Urinary bladder (tissue), 4 donors: Measurements from ENCODE around the gene CLPSL2. TPM values are rescaled to one million over a fixed set of nuclear protein-coding genes. Genes with fewer than 3 reads are reported as not detected.

Source experiments
- DNase-seq: peaks from one replicate; pipeline ENCODE4 v3.0.0-alpha.2; 2015; ENCODE audit errors: extremely low spot score
- H3K27ac ChIP-seq: one replicate; pipeline ENCODE4 v1.5.1; 2013; ENCODE audit warnings: low read depth, mild to moderate bottlenecking, moderate library complexity
- H3K36me3 ChIP-seq: one replicate; pipeline ENCODE4 v1.6.1; 2013; ENCODE audit warnings: mild to moderate bottlenecking, moderate library complexity; ENCODE audit not compliant: insufficient read depth
- H3K4me1 ChIP-seq: one replicate; pipeline ENCODE4 v1.6.1; 2013; ENCODE audit warnings: mild to moderate bottlenecking, moderate library complexity; ENCODE audit not compliant: insufficient read depth
- H3K4me3 ChIP-seq: one replicate; pipeline ENCODE4 v1.5.1; 2013; ENCODE audit warnings: low read depth, low read length
- WGBS: extraction: QIAGEN DNeasy Blood & Tissue Kit; methylation state at CpG from one replicate; pipeline ENCODE4 v1.1.7; 2013; 5-methylcytosine and 5-hydroxymethylcytosine counted together
- polyA plus RNA-seq: library from polyadenylated mRNA; stranded (reverse); fragments of 200-250 nt; gene quantifications from one replicate; pipeline ENCODE4 v1.2.3, GENCODE V29; 2013
- total RNA-seq: library from RNA; depleted of rRNA; stranded (reverse); fragments of >200 nt; gene quantifications from one replicate; pipeline ENCODE4 v1.2.3, GENCODE V29; 2014
- donor health status: healthy with polysubstance abuse.
- donor health status: healthy.

CLPSL2 gene
- total and polyA plus RNA-seq, 2 donors = not detected

DNA sequence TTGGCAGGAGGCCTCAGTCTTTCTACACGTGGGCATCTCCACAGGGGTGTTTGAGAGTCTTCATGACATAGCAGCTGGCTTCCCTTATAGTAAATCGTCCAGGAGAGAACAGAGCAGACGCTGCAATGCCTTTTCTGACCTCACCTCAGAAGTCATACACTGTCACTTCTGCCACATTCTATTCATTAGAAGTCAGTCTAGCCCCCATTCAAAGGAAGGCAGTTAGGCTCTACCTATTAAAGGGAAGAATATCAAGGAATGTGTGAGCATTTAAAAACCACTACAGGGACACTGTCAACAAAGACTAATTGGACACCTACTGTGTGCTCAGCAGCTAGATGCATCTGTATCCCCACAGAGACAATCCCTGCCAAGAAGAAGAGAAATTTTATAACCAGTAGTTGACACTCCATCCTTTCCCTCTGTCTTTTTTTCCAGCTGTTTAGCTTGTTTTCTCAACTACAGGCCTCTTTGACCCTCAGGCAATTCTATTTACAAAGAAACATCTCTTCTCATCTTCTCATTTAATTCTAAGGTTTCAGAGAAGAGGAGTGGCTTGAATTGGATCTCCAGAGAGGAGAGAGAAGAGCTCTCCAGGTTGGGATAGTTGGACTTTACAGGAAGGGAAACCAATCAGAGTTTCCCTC lies 21.0 kb upstream of the CLPSL2 start:
- Histone ChIP-seq H3K4me1 (no peaks in the 10 kb centered on the region), H3K27ac (no peak overlapping the region), H3K36me3 (no peaks in the 10 kb centered on the region), H3K4me3 (no peak overlapping the region)
- WGBS = 32% methylated on average over 3 of the region's 3 CpGs
- DNase-seq = no peak

DNA sequence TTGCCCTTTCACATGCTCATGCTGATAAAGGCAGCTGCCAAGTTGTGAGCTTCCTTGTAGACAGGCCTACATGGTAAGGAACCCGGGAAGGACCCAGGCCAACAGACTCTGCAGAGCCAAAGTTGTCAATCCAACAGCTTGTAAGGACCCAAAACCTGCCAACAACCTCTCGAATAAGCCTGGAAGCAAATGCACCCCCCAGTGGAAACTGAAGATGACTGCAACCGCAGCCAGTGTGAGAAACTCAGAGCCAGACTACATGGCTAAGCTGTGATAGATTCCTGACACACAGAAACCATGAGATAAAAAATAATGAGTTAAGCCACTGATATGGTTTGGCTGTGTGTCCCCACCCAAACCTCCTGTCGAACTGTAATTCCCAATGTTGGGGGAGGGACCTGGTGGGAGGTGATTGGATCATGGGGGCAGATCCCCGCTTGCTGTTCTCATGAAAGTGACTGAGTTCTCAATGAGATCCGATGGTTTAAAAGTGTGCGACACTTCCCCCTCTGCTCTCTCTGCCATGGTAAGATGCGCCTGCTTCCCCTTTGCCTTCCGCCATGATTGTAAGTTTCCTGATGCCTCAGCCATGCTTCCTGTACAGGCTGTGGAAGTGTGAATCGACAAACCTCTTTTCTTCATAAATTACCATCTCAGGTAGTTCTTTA lies 18.8 kb upstream of the CLPSL2 start:
- no peak overlapping the region for H3K4me3 ChIP-seq
- no peaks in the 10 kb centered on the region for H3K4me1 ChIP-seq
- WGBS = 55% methylated on average over 10 of the region's 10 CpGs
- no peak overlapping the region for H3K27ac ChIP-seq
- no peaks in the 10 kb centered on the region for H3K36me3 ChIP-seq
- DNase-seq = no peak

DNA sequence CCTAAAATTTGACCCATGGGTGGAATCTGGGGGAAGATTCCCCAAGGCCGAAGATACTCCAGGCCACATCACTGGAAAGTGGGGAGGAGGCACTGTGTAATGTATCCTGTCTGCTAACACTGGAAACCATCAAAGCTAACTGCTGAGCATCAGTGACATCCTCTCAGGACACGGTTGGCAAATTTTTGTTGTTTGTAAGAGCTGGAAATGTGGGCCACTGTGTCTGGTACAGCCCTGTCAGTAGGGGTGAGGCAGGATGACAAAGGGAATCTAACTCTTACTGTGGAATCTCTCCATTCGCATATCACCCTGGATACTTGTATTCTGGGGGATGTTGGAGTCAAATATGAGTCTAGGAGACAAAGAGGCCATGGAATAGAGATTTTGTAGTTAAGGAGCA lies 17.0 kb upstream of the CLPSL2 start:
- Histone ChIP-seq H3K27ac (no peak overlapping the region), H3K4me3 (no peak overlapping the region), H3K36me3 (no peaks in the 10 kb centered on the region), H3K4me1 (no peaks in the 10 kb centered on the region)
- WGBS = 75% methylated on average over 3 of the region's 3 CpGs
- no peak for DNase-seq

- no peak for DNase-seq
- no peaks in the 10 kb centered on the region for H3K4me1 ChIP-seq
- H3K27ac ChIP-seq = no peak overlapping the region
- WGBS = 86% methylated on average over 23 of the region's 23 CpGs
- no peaks in the 10 kb centered on the region for H3K36me3 ChIP-seq
- H3K4me3 ChIP-seq = no peak overlapping the region
These were observed 10.7 kb upstream of the CLPSL2 start for GRCh38 chr6:35765739-35766138.

DNA sequence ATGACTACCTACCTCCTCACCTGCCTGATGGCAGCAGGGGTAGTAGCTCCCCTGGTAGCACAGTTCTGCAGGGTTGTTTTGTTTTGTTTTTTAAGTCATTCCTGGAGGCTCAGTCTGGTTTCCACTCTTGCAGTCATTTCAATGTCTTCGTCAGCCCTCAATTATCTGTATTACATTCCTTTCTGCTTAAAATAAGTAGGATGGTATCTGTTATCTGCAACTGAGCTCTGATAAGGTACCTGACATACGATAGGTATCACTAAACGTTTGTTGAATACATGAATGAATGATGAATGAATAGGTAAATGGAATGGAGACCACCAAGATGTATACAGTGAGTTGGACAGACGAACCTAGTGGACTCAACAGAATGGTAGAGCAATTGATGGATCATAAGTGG lies 7.2 kb upstream of the CLPSL2 start:
- H3K4me3 ChIP-seq = no peak overlapping the region
- H3K36me3 ChIP-seq = no peaks in the 10 kb centered on the region
- WGBS = 70% methylated on average over 4 of the region's 4 CpGs
- no peak overlapping the region for H3K27ac ChIP-seq
- H3K4me1 ChIP-seq = no peaks in the 10 kb centered on the region
- no peak for DNase-seq

DNA sequence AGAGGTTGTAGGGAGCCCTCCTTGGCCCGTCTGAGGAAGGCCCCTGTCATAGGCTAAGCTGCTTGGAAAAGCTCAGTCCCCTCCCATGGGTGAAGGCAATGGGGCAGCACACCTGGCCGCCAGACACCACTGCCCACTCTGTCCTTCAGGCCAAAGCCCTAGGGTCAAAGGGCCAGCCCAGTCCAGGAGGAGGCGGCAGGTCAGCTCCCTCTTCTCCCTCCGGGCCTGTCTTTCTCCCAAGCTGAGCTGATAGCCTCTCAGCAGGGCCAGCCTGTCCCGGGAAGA lies 5.1 kb upstream of the CLPSL2 start:
- peaks cover under 1% of the 10 kb centered on the region for H3K4me1 ChIP-seq
- no peaks in the 10 kb centered on the region for H3K36me3 ChIP-seq
- H3K27ac ChIP-seq = no peak overlapping the region
- DNase-seq = no peak
- WGBS = 61% methylated on average over 5 of the region's 5 CpGs
- H3K4me3 ChIP-seq = no peak overlapping the region

- Histone ChIP-seq H3K4me3 (no peak overlapping the region), H3K27ac (no peak overlapping the region), H3K4me1 (peaks cover 2% of the 10 kb centered on the region), H3K36me3 (no peaks in the 10 kb centered on the region)
- DNase-seq = no peak
- 91% methylated on average over 11 of the region's 11 CpGs for WGBS
These were observed 2.1 kb upstream of the CLPSL2 start for GRCh38 chr6:35774116-35774794.

GRCh38 chr6:35775031-35775430 lies 1.4 kb upstream of the CLPSL2 start:
- H3K4me3 ChIP-seq = no peak overlapping the region
- peaks cover 2% of the 10 kb centered on the region for H3K4me1 ChIP-seq
- DNase-seq = no peak
- WGBS = 82% methylated on average over 6 of the region's 6 CpGs
- H3K27ac ChIP-seq = no peak overlapping the region
- no peaks in the 10 kb centered on the region for H3K36me3 ChIP-seq

DNA sequence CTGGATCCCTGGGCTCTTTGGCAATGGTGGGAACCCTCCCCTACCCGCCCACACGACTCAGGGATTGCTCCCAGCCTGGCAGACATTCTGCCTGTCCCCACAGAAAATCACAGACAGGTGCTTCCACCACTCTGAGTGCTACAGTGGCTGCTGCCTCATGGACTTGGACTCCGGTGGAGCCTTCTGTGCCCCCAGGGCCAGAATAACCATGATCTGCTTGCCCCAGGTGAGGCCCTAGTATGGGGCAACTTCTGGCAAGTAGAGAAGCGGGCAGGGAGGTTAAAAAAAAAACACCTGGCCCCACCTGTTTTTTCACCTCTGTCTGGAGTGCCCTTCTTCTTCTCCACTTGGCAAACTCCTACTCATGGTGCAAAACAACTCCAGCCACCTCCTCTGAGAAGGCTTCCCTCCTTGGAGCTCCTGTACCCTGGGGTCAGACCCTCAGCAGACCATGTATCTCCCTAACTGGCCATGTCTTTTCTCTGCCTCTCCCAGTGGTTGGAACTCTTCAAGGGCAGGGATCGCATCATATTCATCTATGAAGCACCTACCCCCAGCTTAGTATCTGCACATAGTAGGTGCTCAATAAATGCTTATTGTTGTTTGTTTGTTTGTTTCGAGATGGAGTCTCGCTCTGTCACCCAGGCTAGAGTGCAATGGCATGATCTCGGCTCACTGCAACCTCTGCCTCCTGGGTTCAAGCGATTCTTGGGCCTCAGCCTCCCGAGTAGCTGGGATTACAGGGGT lies 1.1 kb downstream of the CLPSL2 start:
- WGBS = 89% methylated on average over 10 of the region's 10 CpGs
- no peak overlapping the region for H3K4me3 ChIP-seq
- H3K36me3 ChIP-seq = no peaks in the 10 kb centered on the region

DNA sequence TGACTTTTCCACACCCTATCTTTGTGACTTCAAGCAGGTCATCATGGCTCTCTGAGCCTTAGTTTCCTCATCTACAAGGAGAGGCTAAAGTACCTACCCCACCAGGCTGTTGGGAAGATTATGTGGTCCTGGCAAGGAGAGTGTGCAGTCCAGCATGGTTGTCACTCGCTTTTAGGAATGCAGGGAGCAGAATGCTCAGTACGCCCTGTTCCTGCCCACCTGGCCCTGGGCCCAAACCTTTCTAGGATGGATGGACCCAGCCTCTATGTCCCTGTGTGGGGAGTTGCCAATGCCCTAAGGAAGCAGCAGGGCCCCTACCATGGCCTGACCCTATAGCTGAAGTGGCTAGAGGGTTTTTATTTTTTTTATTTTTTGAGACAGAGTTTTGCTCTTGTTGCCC lies 2.0 kb downstream of the CLPSL2 start:
- DNase-seq = no peak
- H3K27ac ChIP-seq = no peak overlapping the region
- H3K36me3 ChIP-seq = no peaks in the 10 kb centered on the region
- H3K4me3 ChIP-seq = no peak overlapping the region
- 82% methylated on average over 2 of the region's 2 CpGs for WGBS
- peaks cover 2% of the 10 kb centered on the region for H3K4me1 ChIP-seq

More for the DNA sequence above, 1.1 kb downstream of the CLPSL2 start:
- DNase-seq = no peak
- H3K27ac ChIP-seq = no peak overlapping the region
- peaks cover 2% of the 10 kb centered on the region for H3K4me1 ChIP-seq

DNA sequence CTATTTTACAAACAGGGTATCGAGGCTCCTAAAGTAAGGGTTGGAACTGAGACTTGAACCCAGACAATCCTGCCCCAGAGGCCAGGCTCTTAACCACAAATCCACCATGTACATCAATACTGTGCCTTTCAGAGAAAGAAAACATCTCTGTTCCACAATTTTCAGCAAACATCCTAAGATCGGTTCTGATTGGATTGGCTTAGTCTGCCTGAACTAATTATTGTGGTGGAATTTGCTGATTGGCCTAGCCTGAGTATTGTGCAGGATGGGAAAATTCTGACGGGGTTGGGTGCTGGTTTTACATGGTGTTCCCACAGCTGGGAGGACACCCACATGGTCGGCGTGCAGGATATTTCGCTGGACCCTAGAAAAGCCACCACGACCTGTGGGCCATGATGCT lies 4.3 kb downstream of the CLPSL2 start, which contains the start of gene CLPSL1:
Gene CLPSL1 (plus strand): TSS at position 301 of the 400 bp plus-strand sequence. CDS start 92 bp downstream, at position 393.
- no peak within 1 kb of the TSS for H3K4me3 ChIP-seq
- H3K36me3 ChIP-seq = no peaks in the 10 kb centered on the region
- peaks cover 2% of the 10 kb centered on the region for H3K4me1 ChIP-seq
- no peak within 1 kb of the TSS for H3K27ac ChIP-seq
- no peak for DNase-seq
- WGBS = 84% methylated on average over 7 of the region's 7 CpGs

- Histone ChIP-seq H3K4me3 (no peak overlapping the region), H3K27ac (no peak overlapping the region), H3K4me1 (peaks cover 2% of the 10 kb centered on the region), H3K36me3 (no peaks in the 10 kb centered on the region)
- no peak for DNase-seq
- WGBS = 98% methylated on average over 2 of the region's 2 CpGs
These were observed 4.9 kb downstream of the CLPSL2 start for GRCh38 chr6:35781290-35781689.

DNA sequence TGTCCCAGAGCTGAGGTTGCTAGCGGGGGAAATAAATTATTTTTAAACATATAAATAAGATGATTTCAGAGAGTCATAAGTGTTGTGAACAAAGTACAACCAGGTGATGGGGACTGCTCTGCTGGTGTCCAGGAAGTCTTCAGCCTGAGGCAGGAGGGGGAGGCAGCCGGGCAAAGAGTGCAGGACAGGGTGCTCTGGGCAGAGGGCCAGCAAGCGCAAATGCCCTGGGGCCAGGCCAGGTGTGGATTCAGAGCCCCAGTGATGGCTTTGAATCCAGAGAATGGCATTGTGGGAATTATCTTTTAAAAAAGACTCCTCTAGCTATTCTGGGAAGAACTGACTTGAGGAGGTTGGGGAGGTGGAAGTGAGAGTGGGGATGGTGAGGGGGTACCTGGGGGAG lies 6.0 kb downstream of the CLPSL2 start:
- no peak for DNase-seq
- Histone ChIP-seq H3K36me3 (no peaks in the 10 kb centered on the region), H3K27ac (no peak overlapping the region), H3K4me3 (no peak overlapping the region), H3K4me1 (no peaks in the 10 kb centered on the region)
- WGBS = 58% methylated on average over 3 of the region's 3 CpGs

- DNase-seq = no peak
- H3K4me1 ChIP-seq = no peaks in the 10 kb centered on the region
- H3K36me3 ChIP-seq = no peaks in the 10 kb centered on the region
- H3K4me3 ChIP-seq = no peak overlapping the region
- WGBS = 64% methylated on average over 2 of the region's 2 CpGs
- no peak overlapping the region for H3K27ac ChIP-seq
These were observed 7.8 kb downstream of the CLPSL2 start for GRCh38 chr6:35784200-35784599.
